Measurements from ENCODE around the gene TMEM178B.

Gene TMEM178B

GRCh38 chr7:141072548-141073172, 1.2 kb upstream of the TMEM178B start (continued):
- TF ChIP-seq GLI4 (tag by site-specific recombination; IDR thresholded peaks at IDR 0.05) (peak; percentile 76; the same call in 1 of the 2 replicates), INSM2 (tag by site-specific recombination; IDR thresholded peaks at IDR 0.05) (0 out of 2 replicates have a peak, but pooled peaks have one; percentile 20), ZNF560 (tag by site-specific recombination; IDR thresholded peaks at IDR 0.05; ENCODE audit: borderline replicate concordance) (no peak), MEIS1 (CRISPR knock-in tag; IDR thresholded peaks at IDR 0.05; ENCODE audit: borderline replicate concordance) (no peak), ZNF362 (tag by site-specific recombination; IDR thresholded peaks at IDR 0.05) (no peak), ZNF843 (tag by site-specific recombination; IDR thresholded peaks at IDR 0.05) (0 out of 2 replicates have a peak, but pooled peaks have one; percentile 35), ZXDB (tag by site-specific recombination; IDR thresholded peaks at IDR 0.05) (peak; percentile 81), REPIN1 (tag by site-specific recombination; IDR thresholded peaks at IDR 0.05; ENCODE audit: low read depth) (no peak), PRDM6 (tag by site-specific recombination; IDR thresholded peaks at IDR 0.05) (no peak), ZNF660 (tag by site-specific recombination; IDR thresholded peaks at IDR 0.05) (peak; percentile 96), PRDM4 (tag by site-specific recombination; IDR thresholded peaks at IDR 0.05) (peak; percentile 38; the same call in 1 of the 2 replicates), ZBTB8A (tag by site-specific recombination; IDR thresholded peaks at IDR 0.05) (peak; percentile 98), KLF16 (tag by site-specific recombination; IDR thresholded peaks at IDR 0.05) (peak; percentile 75), ZNF785 (tag by site-specific recombination; IDR thresholded peaks at IDR 0.05) (no peak; the same call in 1 of the 2 replicates), ZNF776 (tag by site-specific recombination; IDR thresholded peaks at IDR 0.05; ENCODE audit: borderline replicate concordance) (no peak), ZNF292 (tag by site-specific recombination; IDR thresholded peaks at IDR 0.05; ENCODE audit: borderline replicate concordance, low read depth) (no peak), GLIS1 (tag by site-specific recombination; IDR thresholded peaks at IDR 0.05) (no peak), ZNF561 (tag by site-specific recombination; IDR thresholded peaks at IDR 0.05; ENCODE audit: borderline replicate concordance) (peak; percentile 76), ZNF555 (tag by site-specific recombination; conservative IDR thresholded peaks at IDR 0.05) (no peak), ZIC2 (tag by site-specific recombination; IDR thresholded peaks at IDR 0.05) (peak; percentile 69), ZNF335 (tag by site-specific recombination; conservative IDR thresholded peaks at IDR 0.05) (peak; percentile 42; the same call in 1 of the 2 replicates), ZNF391 (tag by site-specific recombination; IDR thresholded peaks at IDR 0.05; ENCODE audit: borderline replicate concordance, low read depth) (no peak), CTCF (tag by site-specific recombination; IDR thresholded peaks at IDR 0.05) (peak; percentile 32; the same call in 1 of the 2 replicates), BCL6B (tag by site-specific recombination; IDR thresholded peaks at IDR 0.05) (no peak), ZBTB49 (tag by site-specific recombination; IDR thresholded peaks at IDR 0.05; ENCODE audit: low read depth) (no peak), ZNF747 (tag by site-specific recombination; IDR thresholded peaks at IDR 0.05) (no peak), KLF7 (tag by site-specific recombination; IDR thresholded peaks at IDR 0.05; ENCODE audit: borderline replicate concordance) (no peak)
